PC-9 (cell line): ENCODE measurements around the gene COL5A1. TPM values are rescaled to one million over a fixed set of nuclear protein-coding genes. Genes with fewer than 3 reads are reported as not detected.

Experiments
- BruUV-seq: library from RNA; stranded (reverse); fragments of 400-500 nt; replicated peaks from 2 replicates; lab custom pipeline; 2021; lab: Mats Ljungman, UMichigan
- CTCF ChIA-PET: fragments of 300-600 bp; sonication (Branson Sonifier 250); formaldehyde crosslinking; loops from one replicate; lab custom pipeline; 2022; ENCODE audit warnings: antibody characterized with exemption; lab: Charles Lee
- POLR2A ChIA-PET: fragments of 300-600 bp; sonication (Branson Sonifier 250); formaldehyde crosslinking; loops from one replicate; lab custom pipeline; 2022; ENCODE audit warnings: antibody characterized with exemption; ENCODE audit not compliant: unreplicated experiment; lab: Charles Lee
- DNase-seq, 2 experiments: peaks; one replicate each; pipeline versions ENCODE4 v3.0.0 to v3.0.0-alpha.2; 2015 to 2022; ENCODE audit warnings: mixed read lengths in 1 of 2
- H2AFZ ChIP-seq: fragments of 200-600 bp; sonication (generic); 2 replicates; pipeline ENCODE4 v1.8.1; 2017; ENCODE audit warnings: antibody characterized with exemption
- H3F3A ChIP-seq: fragments of 200-600 bp; sonication (generic); 2 replicates; pipeline ENCODE4 v1.8.1; 2017; ENCODE audit warnings: antibody characterized with exemption, mild to moderate bottlenecking, low read depth; ENCODE audit not compliant: insufficient read depth
- H3K27ac ChIP-seq: fragments of 200-600 bp; sonication (generic); 2 replicates; pipeline ENCODE4 v1.6.1; 2016; ENCODE audit warnings: mixed run types
- H3K27me3 ChIP-seq: fragments of 200-600 bp; sonication (generic); 2 replicates; pipeline ENCODE4 v1.6.1; 2016; ENCODE audit warnings: low read depth, mixed run types; ENCODE audit not compliant: insufficient read depth
- H3K36me3 ChIP-seq: fragments of 200-600 bp; sonication (generic); 2 replicates; pipeline ENCODE4 v1.6.1; 2016; ENCODE audit warnings: low read depth, mixed run types
- H3K4me1 ChIP-seq: fragments of 200-600 bp; sonication (generic); replicated peaks from 2 replicates; pipeline ENCODE4 v1.6.1; 2016; ENCODE audit warnings: mixed run types; ENCODE audit not compliant: insufficient read depth
- H3K4me2 ChIP-seq: fragments of 200-600 bp; sonication (generic); 2 replicates; pipeline ENCODE4 v1.6.1; 2017; ENCODE audit warnings: mixed run types
- H3K4me3 ChIP-seq: fragments of 200-600 bp; sonication (generic); 2 replicates; pipeline ENCODE4 v1.6.1; 2016; ENCODE audit warnings: mixed run types
- H3K79me2 ChIP-seq: fragments of 200-600 bp; sonication (generic); 2 replicates; pipeline ENCODE4 v1.6.1; 2017; ENCODE audit warnings: low read depth, mixed run types
- H3K9me2 ChIP-seq: fragments of 200-600 bp; sonication (generic); 2 replicates; pipeline ENCODE4 v1.8.1; 2017; ENCODE audit warnings: mild to moderate bottlenecking; ENCODE audit not compliant: insufficient read depth
- H3K9me3 ChIP-seq: fragments of 200-600 bp; sonication (generic); 2 replicates; pipeline ENCODE4 v1.8.1; 2016; ENCODE audit warnings: low read depth; ENCODE audit not compliant: insufficient read depth
- H4K20me1 ChIP-seq: fragments of 200-600 bp; sonication (generic); 2 replicates; pipeline ENCODE4 v1.8.1; 2017; ENCODE audit not compliant: insufficient read depth
- EZH2 ChIP-seq: fragments of 200-600 bp; sonication (generic); IDR thresholded peaks from 2 replicates; pipeline ENCODE4 v1.8.0; 2017; ENCODE audit warnings: antibody characterized with exemption, low read depth
- intact Hi-C: fragments of 100-400 bp; cut with micrococcal nuclease; formaldehyde crosslinking; loops from one replicate; pipeline ENCODE4 v1.10.0; 2022; ENCODE audit not compliant: unreplicated experiment
- total RNA-seq: library from RNA; stranded (reverse); gene quantifications from 2 replicates; pipeline ENCODE4 v1.2.3, GENCODE V29; 2021
- TF ChIP-seq, protein P1 (sequence below): fragments of 200-600 bp; sonication (generic); conservative IDR thresholded peaks from 2 replicates; pipeline ENCODE4 v1.6.1; 2017; ENCODE audit warnings: mixed run types, antibody characterized with exemption, mild to moderate bottlenecking, moderate library complexity

The COL5A1 gene
- total RNA-seq, 1 experiment from 2014 or later, result 15.2 TPM

DNA sequence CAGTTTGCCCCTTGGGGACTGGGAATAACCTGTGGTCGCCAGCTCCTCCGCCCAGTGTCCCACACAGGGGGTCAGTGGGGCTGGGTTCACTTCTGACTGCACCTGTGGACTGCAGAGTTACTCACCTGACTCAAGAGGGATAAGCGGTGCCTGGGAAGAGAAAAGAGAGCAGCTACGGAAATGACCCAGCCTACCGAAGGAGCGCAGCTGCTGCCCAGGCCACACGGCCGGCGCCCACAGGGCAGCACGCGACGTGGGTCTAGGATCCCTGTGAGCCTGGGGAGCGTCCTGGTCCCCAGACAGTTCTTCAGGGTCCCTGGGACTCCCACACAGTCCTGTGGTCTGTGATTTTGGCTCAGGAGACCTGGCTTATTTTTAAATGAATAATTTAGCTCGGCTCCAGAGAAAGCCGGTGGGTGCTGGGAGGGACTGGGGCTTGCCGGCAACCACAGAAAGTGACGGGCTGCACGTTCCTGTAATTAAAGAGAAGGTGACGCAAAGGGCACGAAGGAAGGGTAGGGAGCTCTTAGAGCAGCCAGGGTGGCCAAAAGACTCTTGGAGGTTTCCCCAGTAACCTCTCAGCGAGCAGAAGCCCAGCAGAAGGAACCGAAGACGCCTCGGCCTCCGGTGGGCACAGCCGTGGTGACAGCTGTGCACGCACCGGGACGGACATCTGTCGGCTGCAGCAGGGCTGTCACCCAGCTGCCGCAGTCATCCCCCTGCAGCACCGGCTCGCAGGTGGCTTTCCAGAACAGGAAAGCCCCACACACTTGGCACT lies 141.5 kb downstream of the COL5A1 start:
- no peaks in the 10 kb centered on the region for H3K36me3 ChIP-seq
- intact Hi-C loops, result no loop called here
- no peaks in the 10 kb centered on the region for H3F3A ChIP-seq
- ChIA-PET CTCF (no interaction called here), POLR2A (no interaction called here)
- no peak for DNase-seq
- no peak overlapping the region for H3K4me2 ChIP-seq
- no peak overlapping the region for H3K27ac ChIP-seq
- H2AFZ ChIP-seq, result no peak overlapping the region
- H3K9me3 ChIP-seq, result no peaks in the 10 kb centered on the region
- H3K27me3 ChIP-seq, result peaks cover 99% of the 10 kb centered on the region
- no peak overlapping the region for H3K4me3 ChIP-seq
- no peaks in the 10 kb centered on the region; the same call in 1 of the 2 replicates for H4K20me1 ChIP-seq
- H3K9me2 ChIP-seq, result no peaks in the 10 kb centered on the region
- TF ChIP-seq, protein P1, sequence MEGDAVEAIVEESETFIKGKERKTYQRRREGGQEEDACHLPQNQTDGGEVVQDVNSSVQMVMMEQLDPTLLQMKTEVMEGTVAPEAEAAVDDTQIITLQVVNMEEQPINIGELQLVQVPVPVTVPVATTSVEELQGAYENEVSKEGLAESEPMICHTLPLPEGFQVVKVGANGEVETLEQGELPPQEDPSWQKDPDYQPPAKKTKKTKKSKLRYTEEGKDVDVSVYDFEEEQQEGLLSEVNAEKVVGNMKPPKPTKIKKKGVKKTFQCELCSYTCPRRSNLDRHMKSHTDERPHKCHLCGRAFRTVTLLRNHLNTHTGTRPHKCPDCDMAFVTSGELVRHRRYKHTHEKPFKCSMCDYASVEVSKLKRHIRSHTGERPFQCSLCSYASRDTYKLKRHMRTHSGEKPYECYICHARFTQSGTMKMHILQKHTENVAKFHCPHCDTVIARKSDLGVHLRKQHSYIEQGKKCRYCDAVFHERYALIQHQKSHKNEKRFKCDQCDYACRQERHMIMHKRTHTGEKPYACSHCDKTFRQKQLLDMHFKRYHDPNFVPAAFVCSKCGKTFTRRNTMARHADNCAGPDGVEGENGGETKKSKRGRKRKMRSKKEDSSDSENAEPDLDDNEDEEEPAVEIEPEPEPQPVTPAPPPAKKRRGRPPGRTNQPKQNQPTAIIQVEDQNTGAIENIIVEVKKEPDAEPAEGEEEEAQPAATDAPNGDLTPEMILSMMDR, result no peak
- TF ChIP-seq EZH2, result no peak
- H3K4me1 ChIP-seq, result no peaks in the 10 kb centered on the region
- no TSS peak for BruUV-seq
- no peaks in the 10 kb centered on the region for H3K79me2 ChIP-seq

GRCh38 chr9:134783699-134784039 lies 142.1 kb downstream of the COL5A1 start:
- DNase-seq, result no peak
- Histone ChIP-seq H3K27ac (no peak overlapping the region), H3K9me2 (no peaks in the 10 kb centered on the region), H3K9me3 (no peaks in the 10 kb centered on the region), H3K4me2 (no peak overlapping the region), H3K79me2 (no peaks in the 10 kb centered on the region), H2AFZ (no peak overlapping the region), H3K4me1 (no peaks in the 10 kb centered on the region), H3K36me3 (no peaks in the 10 kb centered on the region), H3K27me3 (peaks cover 93% of the 10 kb centered on the region), H3F3A (no peaks in the 10 kb centered on the region), H4K20me1 (no peaks in the 10 kb centered on the region; the same call in 1 of the 2 replicates), H3K4me3 (no peak overlapping the region)
- no TSS peak for BruUV-seq
- no peak for TF ChIP-seq EZH2
- TF ChIP-seq, protein P1, result no peak
- POLR2A ChIA-PET, result no interaction called here
- CTCF ChIA-PET, result no interaction called here
- intact Hi-C loops, result no loop called here

- H2AFZ ChIP-seq, result no peak overlapping the region
- BruUV-seq, result no TSS peak
- H3K4me3 ChIP-seq, result no peak overlapping the region
- no peak overlapping the region for H3K4me2 ChIP-seq
- no peaks in the 10 kb centered on the region for H3K9me3 ChIP-seq
- H4K20me1 ChIP-seq, result no peaks in the 10 kb centered on the region
- no peaks in the 10 kb centered on the region for H3K79me2 ChIP-seq
- H3K27me3 ChIP-seq, result peaks cover 89% of the 10 kb centered on the region
- H3F3A ChIP-seq, result no peaks in the 10 kb centered on the region
- intact Hi-C loops, result no loop called here
- POLR2A ChIA-PET, result interaction anchor here (0.6 kb wide), 1 partner anchor 110 kb away, joined by 3 read pairs; no protein-coding TSS in a partner anchor
- H3K27ac ChIP-seq, result no peak overlapping the region
- no peaks in the 10 kb centered on the region for H3K36me3 ChIP-seq
- no peak for DNase-seq
- H3K4me1 ChIP-seq, result no peaks in the 10 kb centered on the region
- no peaks in the 10 kb centered on the region for H3K9me2 ChIP-seq
- CTCF ChIA-PET, result no interaction called here
- no peak for TF ChIP-seq EZH2
- TF ChIP-seq, protein P1, result no peak
Observed at GRCh38 chr9:134784577-134785305, 143.1 kb downstream of the COL5A1 start.
